Neural progenitor cell (in vitro differentiated cells): ENCODE results near the gene PSME2. TPM values are rescaled to one million over a fixed set of nuclear protein-coding genes. Genes with fewer than 3 reads are reported as not detected.

Source experiments
- DNase-seq: peaks from one replicate; pipeline ENCODE4 v3.0.0-alpha.2; 2016; ENCODE audit warnings: low spot score
- H2AFZ ChIP-seq: fragments of 200-600 bp; sonication (generic); replicated peaks from 2 replicates; pipeline ENCODE4 v1.6.1; 2016; ENCODE audit warnings: antibody characterized with exemption
- H3F3A ChIP-seq: fragments of 200-600 bp; sonication (generic); 2 replicates; pipeline ENCODE4 v1.6.1; 2016; ENCODE audit warnings: antibody characterized with exemption, low read depth
- H3K27ac ChIP-seq: fragments of 200-600 bp; sonication (generic); 2 replicates; pipeline ENCODE4 v1.5.1; 2016; ENCODE audit warnings: mild to moderate bottlenecking
- H3K27me3 ChIP-seq: fragments of 200-600 bp; sonication (generic); 2 replicates; pipeline ENCODE4 v1.6.1; 2016; ENCODE audit warnings: mild to moderate bottlenecking, moderate library complexity
- H3K36me3 ChIP-seq: fragments of 200-600 bp; sonication (generic); 2 replicates; pipeline ENCODE4 v1.5.1; 2016
- H3K4me1 ChIP-seq: fragments of 200-600 bp; sonication (generic); 2 replicates; pipeline ENCODE4 v1.6.1; 2016; ENCODE audit warnings: mixed run types
- H3K4me2 ChIP-seq: fragments of 200-600 bp; sonication (generic); 2 replicates; pipeline ENCODE4 v1.6.1; 2016
- H3K4me3 ChIP-seq: fragments of 200-600 bp; sonication (generic); 2 replicates; pipeline ENCODE4 v1.5.1; 2016
- H3K79me2 ChIP-seq: fragments of 200-600 bp; sonication (generic); 2 replicates; pipeline ENCODE4 v1.6.1; 2016; ENCODE audit warnings: low read depth
- H3K9ac ChIP-seq: fragments of 200-600 bp; sonication (generic); 2 replicates; pipeline ENCODE4 v1.6.1; 2016
- H3K9me3 ChIP-seq: fragments of 200-600 bp; sonication (generic); 2 replicates; pipeline ENCODE4 v1.5.1; 2016; ENCODE audit warnings: low read depth
- H4K20me1 ChIP-seq: fragments of 200-600 bp; sonication (generic); 2 replicates; pipeline ENCODE4 v1.6.1; 2016; ENCODE audit warnings: low read depth
- H3K27ac Mint-ChIP-seq: 3 replicates; pipeline ENCODE4 v1.8.0; 2021; ENCODE audit warnings: mixed read lengths
- H3K27me3 Mint-ChIP-seq: 2 replicates; pipeline ENCODE4 v1.8.0; 2022; ENCODE audit warnings: low read depth, mild to moderate bottlenecking, inconsistent platforms, moderate library complexity, mixed read lengths; ENCODE audit not compliant: insufficient read depth
- H3K36me3 Mint-ChIP-seq: 3 replicates; pipeline ENCODE4 v1.8.0; 2021; ENCODE audit warnings: mixed read lengths
- H3K4me1 Mint-ChIP-seq: 3 replicates; pipeline ENCODE4 v1.8.0; 2021; ENCODE audit warnings: mixed read lengths
- H3K4me3 Mint-ChIP-seq: 3 replicates; pipeline ENCODE4 v1.8.0; 2021; ENCODE audit warnings: mild to moderate bottlenecking, moderate library complexity, mixed read lengths
- H3K9me3 Mint-ChIP-seq: 3 replicates; pipeline ENCODE4 v1.8.0; 2020; ENCODE audit warnings: mixed read lengths
- EZH2 ChIP-seq: fragments of 200-600 bp; sonication (generic); IDR thresholded peaks from 2 replicates; pipeline ENCODE4 v1.6.1; 2017; ENCODE audit warnings: antibody characterized with exemption, mild to moderate bottlenecking, moderate library complexity
- EZH2phosphoT487 ChIP-seq: fragments of 200-600 bp; sonication (generic); IDR thresholded peaks from 2 replicates; pipeline ENCODE4 v1.6.1; 2017; ENCODE audit warnings: antibody characterized with exemption
- total RNA-seq: library from RNA; depleted of rRNA; stranded (reverse); fragments of >200 nt; gene quantifications from 2 replicates; pipeline ENCODE4 v1.2.3, GENCODE V29; 2015; ENCODE audit warnings: low replicate concordance
- TF ChIP-seq, protein P1 (sequence below): fragments of 200-600 bp; sonication (generic); IDR thresholded peaks from 2 replicates; pipeline ENCODE4 v1.5.1; 2017; ENCODE audit warnings: antibody characterized with exemption, mild to moderate bottlenecking

Gene PSME2
- total RNA-seq, 1 donor from 2014 or later = 43.5 TPM

GRCh38 chr14:24132061-24132685 is 14.2 kb downstream of the PSME2 start:
- peak overlapping the region; percentile 13 for H3K27ac Mint-ChIP-seq
- Histone ChIP-seq H3K4me2 (no peak overlapping the region), H3K27ac (no peak overlapping the region)

DNA sequence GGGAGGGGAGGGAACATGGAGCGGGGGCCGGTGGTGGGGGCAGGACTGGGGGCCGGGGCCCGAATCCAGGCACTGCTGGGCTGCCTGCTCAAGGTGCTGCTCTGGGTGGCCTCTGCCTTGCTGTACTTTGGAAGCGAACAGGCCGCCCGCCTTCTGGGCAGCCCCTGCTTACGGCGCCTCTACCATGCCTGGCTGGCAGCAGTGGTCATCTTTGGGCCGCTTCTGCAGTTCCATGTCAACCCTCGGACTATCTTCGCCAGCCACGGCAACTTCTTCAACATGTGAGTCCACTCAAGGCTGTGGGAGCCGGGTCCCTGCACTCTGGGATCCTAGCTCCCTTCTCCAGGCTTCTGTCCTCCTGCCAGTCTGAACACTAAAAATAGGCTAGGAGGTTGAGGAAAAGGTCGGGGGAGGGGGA is 14.9 kb downstream of the PSME2 start:
- H3K9ac ChIP-seq = no peak overlapping the region
- peaks cover 1% of the 10 kb centered on the region for H3K4me1 ChIP-seq
- Mint-ChIP-seq H3K36me3 (no peaks in the 10 kb centered on the region), H3K27ac (no peak overlapping the region), H3K27me3 (peaks cover 4% of the 10 kb centered on the region), H3K4me1 (peaks cover 7% of the 10 kb centered on the region), H3K9me3 (no peaks in the 10 kb centered on the region), H3K4me3 (no peak overlapping the region)
- H2AFZ ChIP-seq = no peak overlapping the region
- H3K4me3 ChIP-seq = no peak overlapping the region
- H4K20me1 ChIP-seq = no peaks in the 10 kb centered on the region
- peaks cover 4% of the 10 kb centered on the region for H3K27me3 ChIP-seq
- H3K4me2 ChIP-seq = no peak overlapping the region
- H3K27ac ChIP-seq = no peak overlapping the region
- no peaks in the 10 kb centered on the region for H3K36me3 ChIP-seq
- H3K79me2 ChIP-seq = no peaks in the 10 kb centered on the region
- H3K9me3 ChIP-seq = no peaks in the 10 kb centered on the region
- no peak for TF ChIP-seq EZH2phosphoT487
- TF ChIP-seq, protein P1, sequence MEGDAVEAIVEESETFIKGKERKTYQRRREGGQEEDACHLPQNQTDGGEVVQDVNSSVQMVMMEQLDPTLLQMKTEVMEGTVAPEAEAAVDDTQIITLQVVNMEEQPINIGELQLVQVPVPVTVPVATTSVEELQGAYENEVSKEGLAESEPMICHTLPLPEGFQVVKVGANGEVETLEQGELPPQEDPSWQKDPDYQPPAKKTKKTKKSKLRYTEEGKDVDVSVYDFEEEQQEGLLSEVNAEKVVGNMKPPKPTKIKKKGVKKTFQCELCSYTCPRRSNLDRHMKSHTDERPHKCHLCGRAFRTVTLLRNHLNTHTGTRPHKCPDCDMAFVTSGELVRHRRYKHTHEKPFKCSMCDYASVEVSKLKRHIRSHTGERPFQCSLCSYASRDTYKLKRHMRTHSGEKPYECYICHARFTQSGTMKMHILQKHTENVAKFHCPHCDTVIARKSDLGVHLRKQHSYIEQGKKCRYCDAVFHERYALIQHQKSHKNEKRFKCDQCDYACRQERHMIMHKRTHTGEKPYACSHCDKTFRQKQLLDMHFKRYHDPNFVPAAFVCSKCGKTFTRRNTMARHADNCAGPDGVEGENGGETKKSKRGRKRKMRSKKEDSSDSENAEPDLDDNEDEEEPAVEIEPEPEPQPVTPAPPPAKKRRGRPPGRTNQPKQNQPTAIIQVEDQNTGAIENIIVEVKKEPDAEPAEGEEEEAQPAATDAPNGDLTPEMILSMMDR = no peak
- no peak for TF ChIP-seq EZH2
- peaks cover 13% of the 10 kb centered on the region for H3F3A ChIP-seq
- no peak for DNase-seq

More at GRCh38 chr14:24132061-24132685, 14.2 kb downstream of the PSME2 start:
- no peak for TF ChIP-seq EZH2
- TF ChIP-seq, protein P1 = no peak
- no peak for TF ChIP-seq EZH2phosphoT487
- Histone ChIP-seq H3K36me3 (no peaks in the 10 kb centered on the region), H3K4me3 (no peak overlapping the region), H3K9ac (no peak overlapping the region), H3F3A (peaks cover 20% of the 10 kb centered on the region), H3K27me3 (peaks cover 9% of the 10 kb centered on the region), H3K4me1 (peaks cover 6% of the 10 kb centered on the region), H3K79me2 (no peaks in the 10 kb centered on the region), H2AFZ (no peak overlapping the region), H3K9me3 (no peaks in the 10 kb centered on the region), H4K20me1 (no peaks in the 10 kb centered on the region)
- Mint-ChIP-seq H3K9me3 (no peaks in the 10 kb centered on the region), H3K4me1 (peaks cover 13% of the 10 kb centered on the region), H3K27me3 (peaks cover 7% of the 10 kb centered on the region), H3K36me3 (peaks cover 4% of the 10 kb centered on the region), H3K4me3 (peak overlapping the region; percentile 27)
- no peak for DNase-seq

GRCh38 chr14:24130717-24131548 is 15.5 kb downstream of the PSME2 start:
- Mint-ChIP-seq H3K9me3 (no peaks in the 10 kb centered on the region), H3K27ac (no peak overlapping the region), H3K27me3 (peaks cover 4% of the 10 kb centered on the region), H3K4me3 (no peak overlapping the region), H3K36me3 (no peaks in the 10 kb centered on the region), H3K4me1 (peaks cover 5% of the 10 kb centered on the region)
- no peaks in the 10 kb centered on the region for H3K9me3 ChIP-seq
- peaks cover 13% of the 10 kb centered on the region for H3F3A ChIP-seq
- no peak overlapping the region for H3K27ac ChIP-seq
- H3K4me1 ChIP-seq = no peaks in the 10 kb centered on the region
- H4K20me1 ChIP-seq = no peaks in the 10 kb centered on the region
- TF ChIP-seq, protein P1 = no peak
- no peak for TF ChIP-seq EZH2phosphoT487
- TF ChIP-seq EZH2 = no peak
- no peak for DNase-seq
- H2AFZ ChIP-seq = no peak overlapping the region
- H3K27me3 ChIP-seq = no peaks in the 10 kb centered on the region
- no peak overlapping the region for H3K4me2 ChIP-seq
- no peaks in the 10 kb centered on the region for H3K36me3 ChIP-seq
- no peak overlapping the region for H3K9ac ChIP-seq
- no peaks in the 10 kb centered on the region for H3K79me2 ChIP-seq
- H3K4me3 ChIP-seq = no peak overlapping the region
